ENCODE measurements around the gene RANBP3.
"Not testable (repeated sequence)": the region's sequence is repeated elsewhere in the genome, so short reads cannot be mapped to it uniquely, and the experiment has no call there.

The RANBP3 gene

GRCh38 chr19:5990289-5990797 is 12.4 kb upstream of the RANBP3 start:
- in situ Hi-C loops (cut with HindIII; ENCODE audit: low pct_ligation_motif_present, low pct_unique_long_range_greater_than_20kb, low sequenced_read_pairs) = no loop called here
- DNase-seq = no peak

GRCh38 chr19:5989388-5990074 is 11.6 kb upstream of the RANBP3 start:
- in situ Hi-C loops (cut with HindIII; ENCODE audit: low pct_ligation_motif_present, low pct_unique_long_range_greater_than_20kb, low sequenced_read_pairs) = no loop called here
- no peak for DNase-seq

GRCh38 chr19:5988517-5989387 is 10.8 kb upstream of the RANBP3 start:
- in situ Hi-C loops (cut with HindIII; ENCODE audit: low pct_ligation_motif_present, low pct_unique_long_range_greater_than_20kb, low sequenced_read_pairs) = no loop called here
- DNase-seq = no peak

- in situ Hi-C loops (cut with HindIII; ENCODE audit: low pct_ligation_motif_present, low pct_unique_long_range_greater_than_20kb, low sequenced_read_pairs) = no loop called here
- DNase-seq = peak; percentile 75
Measured at GRCh38 chr19:5987077-5987818, 9.3 kb upstream of the RANBP3 start.

GRCh38 chr19:5985837-5986236 is 7.9 kb upstream of the RANBP3 start:
- in situ Hi-C loops (cut with HindIII; ENCODE audit: low pct_ligation_motif_present, low pct_unique_long_range_greater_than_20kb, low sequenced_read_pairs); DNase-seq: not testable (repeated sequence)

- in situ Hi-C loops (cut with HindIII; ENCODE audit: low pct_ligation_motif_present, low pct_unique_long_range_greater_than_20kb, low sequenced_read_pairs) = no loop called here
- peak; percentile 87 for DNase-seq
Measured at GRCh38 chr19:5985098-5985783, 7.3 kb upstream of the RANBP3 start.

GRCh38 chr19:5984600-5984999 is 6.7 kb upstream of the RANBP3 start:
- DNase-seq = no peak
- in situ Hi-C loops (cut with HindIII; ENCODE audit: low pct_ligation_motif_present, low pct_unique_long_range_greater_than_20kb, low sequenced_read_pairs) = no loop called here

GRCh38 chr19:5983367-5983955 is 5.5 kb upstream of the RANBP3 start:
- in situ Hi-C loops (cut with HindIII; ENCODE audit: low pct_ligation_motif_present, low pct_unique_long_range_greater_than_20kb, low sequenced_read_pairs) = no loop called here
- DNase-seq = no peak

- DNase-seq = no peak
- in situ Hi-C loops (cut with HindIII; ENCODE audit: low pct_ligation_motif_present, low pct_unique_long_range_greater_than_20kb, low sequenced_read_pairs) = no loop called here
Measured at GRCh38 chr19:5978606-5979552, 939 bp upstream of the RANBP3 start.

GRCh38 chr19:5977222-5977784 is 637 bp downstream of the RANBP3 start:
- DNase-seq = no peak
- in situ Hi-C loops (cut with HindIII; ENCODE audit: low pct_ligation_motif_present, low pct_unique_long_range_greater_than_20kb, low sequenced_read_pairs) = no loop called here

GRCh38 chr19:5976768-5977167 is 1.2 kb downstream of the RANBP3 start:
- DNase-seq = no peak
- in situ Hi-C loops (cut with HindIII; ENCODE audit: low pct_ligation_motif_present, low pct_unique_long_range_greater_than_20kb, low sequenced_read_pairs) = no loop called here

- in situ Hi-C loops (cut with HindIII; ENCODE audit: low pct_ligation_motif_present, low pct_unique_long_range_greater_than_20kb, low sequenced_read_pairs) = no loop called here
- DNase-seq = no peak
Measured at GRCh38 chr19:5975388-5975728, 2.6 kb downstream of the RANBP3 start.

- DNase-seq = no peak
- in situ Hi-C loops (cut with HindIII; ENCODE audit: low pct_ligation_motif_present, low pct_unique_long_range_greater_than_20kb, low sequenced_read_pairs) = no loop called here
Measured at GRCh38 chr19:5974721-5975387, 3.1 kb downstream of the RANBP3 start.

GRCh38 chr19:5973867-5974635 is 3.9 kb downstream of the RANBP3 start:
- in situ Hi-C loops (cut with HindIII; ENCODE audit: low pct_ligation_motif_present, low pct_unique_long_range_greater_than_20kb, low sequenced_read_pairs) = no loop called here
- no peak for DNase-seq

GRCh38 chr19:5973376-5973775 is 4.6 kb downstream of the RANBP3 start:
- in situ Hi-C loops (cut with HindIII; ENCODE audit: low pct_ligation_motif_present, low pct_unique_long_range_greater_than_20kb, low sequenced_read_pairs) = no loop called here
- no peak for DNase-seq

GRCh38 chr19:5972355-5972731 is 5.6 kb downstream of the RANBP3 start:
- in situ Hi-C loops (cut with HindIII; ENCODE audit: low pct_ligation_motif_present, low pct_unique_long_range_greater_than_20kb, low sequenced_read_pairs) = no loop called here

More at GRCh38 chr19:5972355-5972731, 5.6 kb downstream of the RANBP3 start:
- DNase-seq = no peak

All from ACHN (cell line).